HCT116 (cell line): ENCODE data around the gene TBC1D16.

Experiments
- CTCF ChIP-seq, 3 experiments: fragments of 200-600 bp in 1 of 3; sonication (generic) in 1 of 3; IDR thresholded peaks in 2 of 3; conservative IDR thresholded peaks in 1 of 3; 2 replicates each; pipeline ENCODE4 v1.5.1; 2012 to 2017; ENCODE audit warnings: low read depth in 2 of 3, low read length in 2 of 3, antibody characterized with exemption in 1 of 3, borderline replicate concordance in 1 of 3, control low read depth in 1 of 3, mild to moderate bottlenecking in 1 of 3, mixed read lengths in 1 of 3, mixed run types in 1 of 3, moderate library complexity in 1 of 3; ENCODE audit not compliant: insufficient read depth in 1 of 3
- EGR1 ChIP-seq: IDR thresholded peaks from 2 replicates; pipeline ENCODE4 v1.6.1; 2012; ENCODE audit warnings: low read depth
- POLR2AphosphoS5 ChIP-seq: IDR thresholded peaks from 2 replicates; pipeline ENCODE4 v1.6.1; 2011; ENCODE audit warnings: mild to moderate bottlenecking, low read depth, low read length, moderate library complexity
- ZNF274 ChIP-seq: fragments of 200-500 bp; sonication (Bioruptor generic); IDR thresholded peaks from 2 replicates; pipeline ENCODE4 v1.6.1; 2014; ENCODE audit warnings: mild to moderate bottlenecking, low read depth, low read length, inconsistent platforms

GRCh38 chr17:79976451-79976850 lies 59.2 kb downstream of the TBC1D16 start:
- TF ChIP-seq CTCF (IDR thresholded peaks at IDR 0.05 in 2 of 3, conservative IDR thresholded peaks at IDR 0.05 in 1 of 3; ENCODE audit: borderline replicate concordance in 1 of 3, insufficient read depth in 1 of 3, low read depth in 2 of 3, low read length in 2 of 3) (no peak), ZNF274 (no peak), POLR2AphosphoS5 (no peak), EGR1 (no peak)
